Measurements from ENCODE around the gene VAC14.

- TF ChIP-seq CTCF (IDR thresholded peaks at IDR 0.05): no peak
- no peak for TF ChIP-seq EP300 (IDR thresholded peaks at IDR 0.05)
These were observed 92.4 kb downstream of the VAC14 start for GRCh38 chr16:70708366-70709246.
